ENCODE data around the gene MAB21L1.

MAB21L1 gene

DNA sequence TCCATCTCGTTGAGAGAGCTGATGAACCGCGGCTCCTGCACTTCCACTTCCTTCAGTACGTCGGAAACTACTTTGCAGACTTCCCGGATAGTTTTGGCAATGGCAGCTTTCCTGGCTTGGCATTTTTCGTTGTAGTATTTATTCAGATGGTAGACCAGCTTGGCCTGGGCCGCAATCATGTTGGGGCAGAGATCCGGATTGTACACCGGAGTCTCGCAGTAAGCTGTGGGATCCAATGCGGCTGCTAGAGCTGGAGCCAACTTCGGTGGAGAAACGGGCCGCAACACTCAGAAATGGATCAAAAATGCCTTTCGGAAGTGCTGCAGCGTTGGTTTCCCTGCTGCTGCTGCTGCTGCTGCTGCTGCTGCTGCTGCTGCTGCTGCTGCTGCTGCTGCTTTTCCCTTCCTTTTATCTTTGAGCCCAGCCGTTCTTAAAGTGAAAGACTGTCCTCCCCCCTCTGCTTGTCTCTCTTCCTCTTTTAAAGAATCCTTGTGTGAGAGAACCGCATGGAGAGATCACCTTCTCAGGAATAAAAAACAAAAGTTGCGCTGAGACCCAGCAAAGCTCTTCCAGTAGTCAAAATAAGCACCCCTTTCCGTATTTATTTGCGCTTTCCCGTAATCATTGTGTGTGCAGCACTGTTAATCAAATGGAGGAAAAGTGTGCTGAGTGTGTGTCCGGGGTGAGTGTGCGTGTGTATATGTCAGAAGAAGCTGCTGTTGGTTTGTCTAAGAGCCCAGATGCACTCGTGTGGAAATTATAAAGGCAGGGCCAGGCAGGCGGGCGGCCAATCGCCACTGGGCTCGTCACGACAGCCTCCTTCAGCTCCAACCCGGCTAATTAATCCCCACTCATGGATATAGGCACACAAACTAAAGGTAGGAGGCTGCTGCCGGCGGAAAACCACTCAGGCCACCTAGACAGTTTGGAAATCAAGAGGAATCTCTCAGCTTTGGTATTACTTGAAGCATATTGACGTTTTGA, at the start of gene MAB21L1:
Gene MAB21L1, minus strand, starts transcription at position 730 of the 984 bp plus-strand sequence. Its CDS starts 551 bp downstream, at position 179.
- FAIRE-seq, result no peak
- DNase-seq (ENCODE audit: extremely low spot score, insufficient read length, low read depth), result no peak

DNA sequence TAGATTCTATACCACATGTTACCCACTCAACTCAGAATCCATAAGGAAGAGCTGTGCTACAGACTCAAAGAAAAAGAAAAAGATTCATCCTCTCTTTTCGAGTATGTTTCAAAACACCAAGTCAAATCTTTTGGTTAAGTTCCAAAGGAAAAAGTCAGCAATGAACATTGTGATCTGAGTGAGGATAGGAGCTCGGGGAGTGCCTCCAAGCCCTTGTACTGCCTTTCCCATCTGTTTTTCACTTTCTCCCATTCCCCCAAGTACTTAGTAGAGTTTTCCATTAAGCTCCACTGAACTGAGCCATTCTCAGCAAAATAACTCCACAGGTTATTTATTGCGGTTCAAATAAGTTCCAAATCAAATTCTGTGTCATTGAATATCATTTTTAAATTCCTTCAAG, 47.7 kb upstream of the MAB21L1 start:
- FAIRE-seq (no peak), DNase-seq (ENCODE audit: extremely low spot score, insufficient read length, low read depth) (no peak)

DNA sequence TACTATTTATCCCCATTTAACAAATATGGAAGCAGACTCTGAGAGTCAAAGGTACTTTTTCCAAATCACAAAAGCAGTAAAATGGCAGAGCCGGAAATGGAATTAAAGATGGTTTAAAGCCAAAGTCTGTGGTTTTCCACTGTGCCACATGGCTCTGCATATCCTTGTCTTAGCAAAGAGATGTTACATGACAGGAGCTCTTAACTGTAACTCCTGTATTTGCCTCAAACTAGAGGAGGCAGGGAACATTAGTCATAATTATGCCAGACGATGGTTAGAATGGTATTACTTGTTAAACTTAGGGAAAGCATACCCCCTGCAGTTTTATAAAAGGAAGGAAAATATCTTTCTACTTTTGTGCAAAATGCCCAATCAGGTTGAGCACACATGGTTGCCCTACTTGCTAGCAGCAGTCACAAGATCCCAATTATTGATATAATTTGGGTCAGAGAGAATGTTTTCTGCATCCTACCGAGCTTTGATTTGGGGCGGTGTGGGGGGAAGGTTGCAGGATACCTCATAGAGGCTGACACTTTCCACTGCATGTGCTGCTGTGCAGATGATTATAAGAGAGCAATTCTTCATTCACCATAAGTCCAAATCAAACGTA, 42.0 kb upstream of the MAB21L1 start:
- FAIRE-seq (no peak), DNase-seq (ENCODE audit: extremely low spot score, insufficient read length, low read depth) (no peak)

DNA sequence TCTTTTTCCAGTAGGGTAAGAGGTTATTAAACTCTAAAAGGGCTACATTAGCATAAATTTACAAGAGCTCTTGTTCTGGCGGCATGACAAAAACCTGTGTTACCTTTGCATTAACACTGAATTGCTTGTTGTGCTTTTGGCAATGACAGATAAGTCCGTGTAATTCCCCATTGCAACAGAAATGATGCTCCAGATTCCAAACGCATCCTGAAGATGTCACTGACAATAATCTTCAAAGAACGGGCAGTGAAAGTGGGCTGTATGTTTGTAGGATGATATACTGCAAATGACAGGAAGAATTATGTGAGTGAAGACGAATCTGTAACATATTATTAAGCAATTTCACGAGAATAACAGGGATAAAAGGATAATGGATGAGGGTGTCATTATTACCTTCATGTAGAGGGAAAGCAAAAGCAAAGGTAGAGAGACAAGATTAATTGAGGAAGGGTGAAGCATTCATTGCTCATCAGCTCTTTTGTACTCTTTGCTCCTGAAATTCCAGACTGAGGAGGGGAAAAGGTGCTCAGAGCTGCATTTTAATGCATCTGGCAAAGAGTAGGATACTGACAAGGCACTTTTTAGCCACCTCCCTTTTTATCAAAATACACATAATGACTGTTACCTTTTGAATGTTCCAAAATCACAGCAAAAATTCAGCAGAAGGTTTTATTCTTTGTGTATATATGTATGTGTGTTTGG, 38.5 kb upstream of the MAB21L1 start:
- DNase-seq (ENCODE audit: extremely low spot score, insufficient read length, low read depth) (no peak), FAIRE-seq (no peak)

DNA sequence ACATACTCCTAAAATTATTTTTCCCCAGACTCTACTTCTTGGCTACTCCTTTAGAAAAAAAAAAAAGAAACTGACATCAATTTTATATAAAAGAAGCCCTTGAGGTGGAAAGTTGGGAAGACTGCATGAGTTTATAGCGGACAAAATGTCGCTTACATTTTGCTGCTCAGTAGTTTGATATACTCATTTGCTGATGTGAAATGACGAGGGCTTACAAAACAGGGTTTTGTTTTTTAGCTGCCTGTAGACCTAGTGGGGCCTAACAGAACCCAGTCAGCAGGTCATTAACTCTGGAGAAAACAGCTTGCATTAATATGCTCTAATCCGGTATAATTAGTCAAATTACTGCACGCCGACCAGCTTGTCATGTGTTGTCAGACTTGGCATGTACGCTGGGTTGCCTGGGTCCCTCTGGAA, 37.6 kb upstream of the MAB21L1 start:
- DNase-seq (ENCODE audit: extremely low spot score, insufficient read length, low read depth) (no peak), FAIRE-seq (no peak)

DNA sequence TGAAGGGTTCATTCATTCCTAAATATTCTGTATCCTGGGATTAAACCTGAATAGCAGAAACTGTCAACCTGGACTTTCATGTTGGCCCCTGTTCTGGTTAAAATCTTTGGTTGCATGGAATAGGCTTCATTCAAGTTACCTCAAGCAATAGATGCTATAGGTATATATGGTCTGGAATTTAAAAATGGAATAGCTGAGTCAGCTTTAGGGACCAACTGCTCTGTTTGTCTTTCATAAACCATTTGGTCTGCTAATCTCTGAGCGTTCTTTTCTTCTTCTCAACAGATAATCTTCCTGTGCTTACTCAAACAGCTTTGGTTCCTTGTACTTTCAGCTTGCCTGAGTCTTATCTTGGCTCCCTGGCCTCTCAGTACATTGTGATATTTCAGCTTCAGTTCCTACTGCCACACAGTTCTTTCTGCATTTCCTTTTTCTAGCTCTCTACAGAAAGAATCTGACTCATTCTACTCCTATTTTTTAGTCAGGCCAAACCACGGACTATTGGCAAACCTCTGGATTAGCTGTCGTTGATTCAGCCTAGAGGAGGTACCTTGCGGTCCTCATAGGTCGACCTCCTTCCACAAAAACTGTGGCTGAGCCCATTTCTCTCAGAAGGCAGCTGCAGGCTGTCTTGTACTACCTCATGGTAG, 35.9 kb upstream of the MAB21L1 start:
- FAIRE-seq, result no peak
- no peak for DNase-seq (ENCODE audit: extremely low spot score, insufficient read length, low read depth)

DNA sequence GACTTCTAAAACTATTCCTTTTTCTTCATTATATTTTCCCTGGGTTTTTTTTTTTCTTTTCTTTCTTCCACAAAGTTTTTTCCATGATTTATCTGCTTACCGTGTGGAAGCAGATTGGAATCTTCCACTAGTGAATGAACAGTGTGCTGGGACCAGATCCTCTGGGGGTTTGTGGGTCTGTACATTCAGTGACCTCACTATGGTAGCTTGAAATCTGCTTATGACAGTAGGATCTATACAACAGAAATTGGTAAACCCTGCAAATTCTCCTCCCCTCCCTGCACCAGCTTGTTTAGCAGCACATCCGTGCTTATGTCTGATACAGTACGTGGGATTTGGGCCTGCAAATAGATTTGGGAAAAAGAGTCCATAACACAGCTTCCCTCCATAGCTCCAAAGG, 26.0 kb upstream of the MAB21L1 start:
- no peak for DNase-seq (ENCODE audit: extremely low spot score, insufficient read length, low read depth)
- no peak for FAIRE-seq

DNA sequence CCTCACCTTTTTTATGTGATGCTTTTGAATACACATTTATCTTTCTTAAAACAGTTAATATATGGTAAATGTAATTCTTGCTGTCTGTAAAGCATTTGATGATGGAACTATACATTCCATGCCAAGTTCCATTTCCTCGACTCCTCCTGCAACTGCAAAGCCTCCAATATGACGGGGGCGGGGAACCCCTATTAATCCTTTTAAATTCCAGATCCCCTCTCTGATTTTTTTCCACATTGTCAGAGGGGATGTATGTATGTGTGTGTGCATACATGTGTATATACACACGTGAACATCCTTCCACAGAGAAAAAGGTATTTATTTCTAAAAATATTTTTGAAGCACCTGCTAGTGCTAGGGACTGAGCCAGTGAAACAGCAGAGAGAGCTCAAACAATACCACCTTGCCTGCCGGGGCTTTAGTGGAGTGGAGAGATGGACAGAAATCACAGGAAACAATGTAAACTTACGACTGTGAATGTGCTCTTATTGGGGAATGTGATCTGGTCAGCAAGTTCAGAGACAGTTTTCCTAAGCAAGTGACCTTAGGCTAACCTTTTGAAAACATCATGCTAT, 25.3 kb upstream of the MAB21L1 start:
- DNase-seq (ENCODE audit: extremely low spot score, insufficient read length, low read depth) (no peak), FAIRE-seq (no peak)

DNA sequence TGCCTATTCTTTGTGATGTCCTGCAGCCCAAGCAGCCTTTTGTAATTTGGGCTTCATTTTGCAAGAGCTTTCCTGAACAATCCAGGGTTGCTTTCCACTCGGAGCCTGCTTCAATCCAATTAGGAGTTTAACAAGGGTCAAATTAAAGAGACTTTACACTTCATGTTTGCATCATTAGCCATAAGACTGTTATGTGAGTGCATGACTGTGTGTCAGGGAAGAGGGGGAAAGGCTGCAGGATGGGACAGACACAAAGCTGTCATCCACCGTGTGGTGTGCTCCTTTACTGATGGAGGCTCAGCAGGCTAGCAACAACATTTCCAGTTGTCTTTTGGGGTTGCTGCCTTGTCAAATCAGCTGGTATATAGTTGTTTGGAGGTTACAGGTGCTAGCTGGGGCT, 23.7 kb upstream of the MAB21L1 start:
- DNase-seq (ENCODE audit: extremely low spot score, insufficient read length, low read depth) (no peak), FAIRE-seq (no peak)

DNA sequence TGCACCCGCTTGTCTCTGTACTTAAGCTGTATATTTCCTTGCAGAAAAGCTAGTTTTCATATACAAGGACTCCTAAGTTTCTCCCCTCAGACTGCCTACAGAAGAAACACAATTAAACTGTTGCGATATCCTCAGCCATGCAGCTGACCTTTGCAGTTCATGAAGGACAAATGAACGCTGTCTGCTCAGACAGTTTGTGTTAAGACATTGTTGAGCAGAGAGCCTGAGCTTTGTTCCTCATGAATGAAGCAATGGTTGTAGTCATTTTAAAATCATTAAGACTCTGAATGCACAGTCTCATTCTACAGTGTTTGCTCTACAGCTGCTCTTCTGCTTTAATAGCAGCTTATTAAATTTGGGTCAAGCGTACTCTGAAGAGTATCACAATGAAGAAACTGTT, 23.2 kb upstream of the MAB21L1 start:
- DNase-seq (ENCODE audit: extremely low spot score, insufficient read length, low read depth) (no peak), FAIRE-seq (no peak)

DNA sequence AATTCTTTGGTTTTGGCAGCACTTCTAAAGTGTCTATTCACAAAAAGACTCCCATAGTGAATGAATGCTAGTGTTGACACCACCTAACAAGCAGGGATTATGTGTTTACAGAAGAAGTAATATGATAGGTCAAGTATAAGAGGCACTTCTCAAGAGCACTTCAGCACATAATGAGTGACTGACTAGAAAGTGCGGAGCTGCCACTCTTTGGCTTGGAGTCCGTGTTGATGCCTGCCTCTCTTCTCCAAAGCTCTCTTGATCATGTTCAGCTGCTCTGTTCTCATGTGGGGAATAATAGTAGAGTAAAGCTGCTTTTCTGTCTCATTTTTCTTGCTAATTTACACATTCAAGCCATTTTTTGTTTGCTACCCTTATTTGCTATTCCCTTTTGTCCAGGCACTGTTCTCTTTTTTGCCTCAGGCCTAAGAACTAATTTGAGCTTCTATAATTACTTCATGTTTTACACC, 22.7 kb upstream of the MAB21L1 start:
- FAIRE-seq (no peak), DNase-seq (ENCODE audit: extremely low spot score, insufficient read length, low read depth) (no peak)

DNA sequence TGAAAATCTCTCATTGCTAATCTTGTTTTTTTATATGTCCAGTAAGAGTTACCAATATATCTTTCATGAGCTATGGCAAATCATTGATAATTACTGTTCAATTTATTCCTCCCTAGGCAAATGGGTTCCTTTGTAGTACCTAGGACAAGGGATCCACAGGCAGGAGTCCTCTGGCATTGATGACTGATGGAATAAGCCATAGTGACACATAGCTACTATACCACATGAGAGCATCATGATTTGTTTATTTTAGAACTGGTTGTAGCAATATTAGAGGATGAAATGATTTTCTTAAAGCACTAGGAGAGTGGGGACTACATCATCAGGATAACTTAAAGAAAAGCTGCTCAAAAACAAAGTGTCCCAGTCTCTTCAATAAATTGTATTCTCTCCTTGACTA, 21.7 kb upstream of the MAB21L1 start:
- FAIRE-seq (no peak), DNase-seq (ENCODE audit: extremely low spot score, insufficient read length, low read depth) (no peak)

DNA sequence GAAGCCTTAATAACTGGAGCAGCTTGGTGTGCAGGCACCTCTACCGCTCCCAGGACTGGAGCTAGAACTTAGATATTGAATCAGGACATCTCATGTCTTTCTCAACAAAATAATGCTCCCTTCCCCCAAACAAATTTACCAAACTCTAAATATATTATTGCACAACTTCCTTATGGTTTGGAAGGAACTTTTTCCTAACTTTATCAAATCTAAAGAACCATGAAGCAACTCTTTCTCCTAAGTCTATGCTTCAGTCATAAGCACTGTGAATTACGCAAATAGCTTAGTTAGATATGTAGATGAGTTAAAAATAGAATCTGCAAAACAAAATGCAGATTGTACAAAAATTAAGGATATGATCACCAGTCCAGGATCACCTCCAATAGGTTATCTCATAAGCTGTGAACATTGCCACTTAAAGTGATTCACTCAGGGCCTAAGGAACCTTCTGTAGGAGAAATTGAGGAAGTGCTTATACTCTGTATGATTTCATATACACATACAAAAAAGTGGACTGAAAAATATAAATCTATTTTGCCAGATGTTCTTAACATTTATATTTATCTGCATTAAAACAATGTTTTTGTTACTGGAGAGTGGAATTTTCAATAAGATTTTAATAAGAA, 20.4 kb upstream of the MAB21L1 start:
- FAIRE-seq (no peak), DNase-seq (ENCODE audit: extremely low spot score, insufficient read length, low read depth) (no peak)

DNA sequence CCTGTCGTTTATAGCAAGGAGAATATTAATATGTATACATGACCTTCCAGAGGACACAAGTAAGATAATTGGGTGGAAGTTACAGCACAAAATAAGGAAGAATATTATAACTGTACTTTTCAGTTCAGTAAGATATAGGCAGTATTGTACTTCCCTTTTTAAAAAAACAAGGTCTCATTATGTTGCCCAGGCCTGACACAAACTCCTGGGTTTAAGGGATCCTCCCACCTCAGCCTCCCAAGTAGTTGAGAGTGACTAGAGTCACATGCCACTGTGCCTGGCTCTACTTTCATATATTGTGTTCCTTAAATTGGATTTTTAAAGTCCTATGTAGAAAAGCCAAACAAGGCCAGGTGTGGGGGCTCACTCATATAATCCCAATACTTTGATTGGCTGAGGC, 19.5 kb upstream of the MAB21L1 start:
- FAIRE-seq (no peak), DNase-seq (ENCODE audit: extremely low spot score, insufficient read length, low read depth) (no peak)

DNA sequence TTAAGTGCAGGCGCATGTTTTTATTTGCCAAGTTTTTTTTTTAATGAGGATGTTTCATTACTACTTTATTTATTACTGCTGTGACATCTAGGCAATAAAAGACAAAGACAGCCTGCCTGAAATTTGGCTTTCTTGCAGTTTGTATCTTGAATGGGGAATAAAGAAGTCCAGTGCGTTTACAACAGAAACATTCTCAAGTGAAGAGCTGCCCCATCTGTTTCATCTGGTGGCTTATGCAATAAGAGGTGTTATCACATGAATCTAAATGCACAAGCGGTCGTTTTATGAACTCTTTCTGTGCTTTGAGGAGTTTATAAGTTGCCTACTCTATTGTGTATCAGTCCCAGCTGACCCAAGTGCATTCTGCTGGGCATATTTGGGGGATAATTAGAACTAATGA, 12.6 kb upstream of the MAB21L1 start:
- DNase-seq (ENCODE audit: extremely low spot score, insufficient read length, low read depth), result no peak
- no peak for FAIRE-seq

DNA sequence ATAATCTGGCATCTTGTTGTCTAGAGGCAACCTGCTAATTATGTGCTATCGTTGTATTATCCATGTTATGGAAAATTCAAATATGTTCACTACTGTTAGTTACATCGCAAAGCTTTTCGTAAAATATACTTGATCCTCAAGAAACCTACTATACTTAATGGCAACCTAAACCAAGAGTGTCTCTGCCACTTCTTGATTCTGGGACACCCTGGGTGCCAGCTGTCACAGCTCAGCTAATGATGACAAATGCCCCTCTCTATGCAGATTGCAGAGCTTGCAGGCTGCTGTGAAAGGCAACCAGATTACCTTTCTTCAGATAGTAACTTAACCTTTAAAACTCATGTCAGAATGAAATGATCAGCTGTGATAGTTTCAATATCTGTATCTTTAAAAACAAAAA, 8.9 kb upstream of the MAB21L1 start:
- no peak for DNase-seq (ENCODE audit: extremely low spot score, insufficient read length, low read depth)
- FAIRE-seq, result no peak

DNA sequence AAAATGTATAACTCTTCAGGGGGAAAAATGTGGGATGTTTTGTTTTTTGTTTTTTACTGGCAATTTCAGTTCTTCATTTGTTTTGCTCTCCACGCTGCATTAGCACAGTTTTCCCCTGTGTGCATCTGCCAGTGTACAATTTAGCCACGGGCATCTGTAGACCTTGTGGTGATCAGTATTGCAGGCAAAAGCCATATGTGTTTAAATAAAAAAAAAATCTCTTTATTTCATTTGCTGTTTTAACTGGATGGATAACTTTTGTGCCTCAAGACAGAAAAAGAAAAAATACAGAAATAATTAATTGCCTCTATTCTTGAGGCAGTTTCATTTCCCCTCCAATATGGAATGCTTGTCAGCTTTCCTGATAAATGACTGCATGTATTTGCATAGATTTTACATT, 7.9 kb upstream of the MAB21L1 start:
- DNase-seq (ENCODE audit: extremely low spot score, insufficient read length, low read depth) (no peak), FAIRE-seq (no peak)

DNA sequence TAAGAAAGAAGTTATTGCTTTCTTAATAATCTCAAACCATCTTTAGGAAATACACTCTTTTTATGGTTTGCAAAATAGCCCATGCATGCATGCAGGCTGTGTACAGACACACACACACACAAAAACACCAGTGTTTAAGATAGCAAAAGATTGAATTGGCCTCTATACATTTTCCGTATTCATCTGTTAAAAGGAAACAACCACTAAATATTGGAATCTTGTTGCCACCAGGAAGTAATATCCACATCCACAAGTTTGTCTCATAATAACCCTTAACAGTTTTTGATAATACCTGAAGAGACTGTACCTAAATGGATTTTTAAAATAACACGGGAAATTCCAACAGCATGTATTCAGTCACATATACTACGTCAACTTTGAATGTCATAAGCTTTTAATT, 7.3 kb upstream of the MAB21L1 start:
- no peak for DNase-seq (ENCODE audit: extremely low spot score, insufficient read length, low read depth)
- no peak for FAIRE-seq

DNA sequence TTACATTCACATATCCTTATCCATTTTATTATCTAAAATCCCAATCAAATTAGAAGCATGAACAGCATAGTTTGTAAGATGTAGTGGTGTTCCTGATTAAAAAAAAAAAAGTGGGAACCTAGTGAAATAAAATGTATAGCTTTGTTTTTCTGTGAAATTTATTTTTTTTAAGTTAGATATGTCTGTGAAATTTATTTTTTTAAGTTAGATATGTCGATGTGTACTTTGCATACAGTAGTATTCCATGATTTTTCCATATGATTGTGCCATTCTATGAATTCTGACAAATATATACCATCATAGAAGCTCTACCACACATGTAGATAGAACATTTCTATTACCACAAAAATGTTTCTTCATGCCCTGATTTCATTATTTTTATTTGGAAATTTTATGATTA, 6.0 kb upstream of the MAB21L1 start:
- FAIRE-seq (no peak), DNase-seq (ENCODE audit: extremely low spot score, insufficient read length, low read depth) (no peak)

DNA sequence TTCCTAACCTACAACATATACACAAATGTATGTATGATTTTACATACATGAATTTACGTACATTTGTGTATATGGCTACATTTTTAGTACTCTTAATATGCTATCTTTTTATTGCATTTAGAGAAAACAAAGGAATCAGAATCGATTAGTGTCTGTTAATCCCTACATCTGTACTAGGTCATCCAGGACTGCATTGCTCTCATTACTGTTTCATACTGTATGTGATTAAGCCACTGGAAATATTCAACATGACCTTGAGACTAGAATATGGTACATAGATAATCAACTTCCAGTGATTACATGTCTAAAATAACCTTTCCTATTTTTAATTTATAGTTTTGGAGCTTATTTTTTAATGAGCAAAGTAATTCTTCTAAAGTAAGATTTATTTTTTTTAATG, 5.3 kb upstream of the MAB21L1 start:
- DNase-seq (ENCODE audit: extremely low spot score, insufficient read length, low read depth) (no peak), FAIRE-seq (no peak)

Measured in GM18507 (cell line).